Measurements from ENCODE around the gene AGK. TPM values are rescaled to one million over a fixed set of nuclear protein-coding genes. Genes with fewer than 3 reads are reported as not detected.
A peak's percentile ranks its signal among the peaks of the same experiment; 100 is the strongest.
"Not testable (repeated sequence)": the region's sequence is repeated elsewhere in the genome, so short reads cannot be mapped to it uniquely, and the experiment has no call there.

The AGK gene
- total RNA-seq, 2 experiments from 2014 or later, result 41.0 to 41.2 TPM

DNA sequence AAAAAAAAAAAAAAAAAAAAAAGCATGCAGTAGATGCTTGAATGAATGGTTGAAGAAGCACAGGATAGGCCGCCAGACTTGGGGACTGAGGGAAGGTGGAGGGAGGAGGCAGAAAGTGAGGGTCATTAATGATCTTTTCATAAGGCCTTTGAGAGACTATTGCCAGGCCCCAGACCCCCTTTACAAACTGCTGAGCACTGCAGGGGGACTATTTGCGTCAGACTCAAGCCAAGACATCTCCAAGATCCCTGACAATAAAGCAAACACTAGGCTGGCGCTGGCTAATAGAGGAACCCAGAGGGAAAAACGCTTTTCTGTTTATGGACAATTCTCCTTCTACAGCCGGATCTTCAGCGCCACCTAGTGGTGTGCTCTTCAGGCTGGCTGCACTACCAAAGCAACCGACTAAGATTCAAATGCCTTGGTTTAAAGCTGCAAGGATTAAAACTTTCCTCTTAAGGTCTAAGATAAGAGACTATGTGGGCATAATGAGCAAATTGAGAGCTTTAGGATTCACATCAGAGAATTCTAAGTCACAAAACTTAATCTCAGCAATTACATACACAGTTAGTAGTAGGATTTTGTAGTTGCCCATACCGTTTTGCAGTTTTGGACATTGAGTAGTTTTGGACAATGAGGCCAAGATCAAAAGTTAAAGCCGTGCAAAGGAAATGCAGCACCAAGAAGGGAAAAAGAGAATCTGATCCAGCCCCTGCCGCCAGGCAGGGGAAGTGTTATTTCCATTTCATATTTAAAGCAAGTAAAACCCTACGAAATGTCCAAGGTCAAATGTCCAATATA is 17.9 kb upstream of the AGK start:
- ATAC-seq, result peak; percentile 51
- CTCF ChIA-PET, result interaction anchor here (0.6 to 2.6 kb wide), 32 partner anchors 9 to 724 kb away, joined by 3 to 32 read pairs (median 4); partner anchors contain the start of genes AGK, MRPS33 and SSBP1

DNA sequence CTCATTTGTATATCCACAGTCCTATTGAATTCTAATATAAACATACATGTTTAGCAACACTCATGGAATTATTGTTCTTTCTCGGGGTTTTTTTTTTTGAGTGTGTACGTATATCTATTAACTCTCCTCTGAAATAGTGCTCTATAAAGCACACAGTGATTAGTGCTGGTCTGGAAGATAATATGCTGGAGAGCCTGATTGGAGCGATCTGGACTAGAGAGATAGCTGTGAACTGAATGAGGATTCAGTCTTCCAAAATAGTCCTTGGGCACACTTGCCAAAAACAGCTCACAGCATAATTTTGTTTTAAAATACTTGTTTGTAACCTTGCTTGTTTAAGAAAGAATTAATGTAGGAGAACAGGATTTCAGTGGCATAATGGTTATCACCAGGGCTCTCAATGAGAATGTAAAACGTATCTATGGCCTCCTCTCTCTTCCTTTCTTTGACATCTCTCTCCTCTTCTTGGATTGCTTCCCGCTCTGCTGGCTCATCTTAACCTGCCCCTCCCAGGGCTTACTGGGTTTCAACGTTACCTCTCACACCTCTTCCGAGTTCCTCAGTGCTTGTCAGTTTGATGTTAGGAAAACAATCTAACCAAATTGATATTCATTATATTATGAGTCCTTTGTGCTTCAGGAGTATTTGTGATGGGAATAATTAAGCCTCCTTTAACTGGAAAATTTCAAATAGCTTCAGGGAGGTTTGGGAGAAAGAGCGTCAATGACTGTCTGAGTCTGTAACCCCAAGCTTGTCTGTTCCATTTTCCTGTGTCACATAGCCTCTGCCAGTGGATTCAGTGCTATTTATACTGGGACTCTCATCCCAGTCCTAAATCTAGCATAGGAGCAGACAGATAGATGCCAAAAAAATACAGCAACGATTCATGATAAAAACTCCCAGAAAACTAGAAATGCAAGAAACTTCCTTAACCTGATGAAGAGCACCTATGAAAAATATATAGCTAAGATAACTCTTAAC is 16.2 kb upstream of the AGK start:
- Mint-ChIP-seq H3K27ac (no peak overlapping the region), H3K4me1 (ENCODE audit: low read depth) (no peaks in the 10 kb centered on the region), H3K36me3 (ENCODE audit: low read depth) (no peaks in the 10 kb centered on the region), H3K4me3 (no peak overlapping the region), H3K27me3 (ENCODE audit: low read depth) (peaks cover 20% of the 10 kb centered on the region), H3K9me3 (ENCODE audit: insufficient read depth) (no peaks in the 10 kb centered on the region)
- CTCF ChIA-PET, result interaction anchor here (1.0 to 2.0 kb wide), 4 partner anchors 12 to 723 kb away, joined by 3 to 22 read pairs (median 4); no protein-coding TSS in a partner anchor
- ATAC-seq, result no peak
- POLR2A ChIA-PET, result no interaction called here
- no peak for DNase-seq

More for the DNA sequence above, 17.9 kb upstream of the AGK start:
- POLR2A ChIA-PET, result no interaction called here
- Mint-ChIP-seq H3K36me3 (ENCODE audit: low read depth) (no peaks in the 10 kb centered on the region), H3K9me3 (ENCODE audit: insufficient read depth) (no peaks in the 10 kb centered on the region), H3K4me1 (ENCODE audit: low read depth) (no peaks in the 10 kb centered on the region), H3K27me3 (ENCODE audit: low read depth) (peaks cover 20% of the 10 kb centered on the region), H3K27ac (no peak overlapping the region), H3K4me3 (no peak overlapping the region)
- peak; percentile 68 for DNase-seq

DNA sequence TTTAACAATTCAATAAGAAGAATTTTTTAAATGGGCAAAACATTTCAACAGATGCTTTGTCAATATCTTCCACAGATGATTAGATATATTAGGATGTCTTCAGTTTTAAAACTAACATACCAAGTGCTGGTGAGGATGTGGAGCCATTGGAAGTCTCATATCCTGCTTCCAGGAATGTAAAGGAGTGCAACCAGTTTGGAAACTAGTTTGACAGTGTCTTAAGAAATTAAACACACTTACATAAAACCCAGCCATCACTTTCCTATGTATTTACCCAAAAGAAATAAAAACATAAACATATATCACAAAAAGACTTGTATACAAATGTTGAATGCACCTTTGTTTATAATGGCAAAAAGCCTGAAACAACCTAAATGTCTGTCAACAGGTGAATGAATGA is 13.3 kb upstream of the AGK start:
- Mint-ChIP-seq H3K36me3 (ENCODE audit: low read depth) (no peaks in the 10 kb centered on the region), H3K27me3 (ENCODE audit: low read depth) (peaks cover 36% of the 10 kb centered on the region), H3K27ac (no peak overlapping the region), H3K4me3 (no peak overlapping the region), H3K4me1 (ENCODE audit: low read depth) (no peaks in the 10 kb centered on the region), H3K9me3 (ENCODE audit: insufficient read depth) (no peaks in the 10 kb centered on the region)
- DNase-seq, result no peak
- ChIA-PET POLR2A (interaction anchor here (0.7 kb wide), 1 partner anchor 709 kb away, joined by 4 read pairs; no protein-coding TSS in a partner anchor), CTCF (no interaction called here)
- no peak for ATAC-seq

DNA sequence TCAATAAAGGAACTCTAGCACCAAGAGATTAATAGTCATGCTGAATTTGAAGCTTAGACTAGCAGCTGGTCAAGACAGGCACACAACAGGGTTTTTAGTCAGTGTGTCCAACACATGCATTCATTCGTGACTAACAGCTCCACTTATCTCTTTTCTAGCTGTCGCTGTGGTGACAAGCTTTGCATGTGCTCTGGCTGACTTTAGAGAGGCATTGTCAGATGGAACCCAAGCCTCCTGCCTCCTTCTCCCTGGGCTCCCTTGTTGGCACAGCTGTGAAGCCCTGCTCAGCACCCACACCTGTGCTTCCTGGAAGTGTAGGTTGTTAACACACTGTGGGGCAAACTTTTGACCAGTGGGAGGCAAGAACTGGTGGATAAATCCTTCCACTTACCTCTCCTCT is 9.8 kb upstream of the AGK start:
- Mint-ChIP-seq H3K27ac (no peak overlapping the region), H3K36me3 (ENCODE audit: low read depth) (no peaks in the 10 kb centered on the region), H3K27me3 (ENCODE audit: low read depth) (peaks cover 31% of the 10 kb centered on the region), H3K4me3 (no peak overlapping the region), H3K9me3 (ENCODE audit: insufficient read depth) (no peaks in the 10 kb centered on the region), H3K4me1 (ENCODE audit: low read depth) (no peaks in the 10 kb centered on the region)
- no peak for DNase-seq
- ChIA-PET CTCF (interaction anchor here (0.8 to 3.8 kb wide), 3 partner anchors 8 to 244 kb away, joined by 3 to 32 read pairs (median 5); partner anchors contain the start of gene AGK), POLR2A (interaction anchor here (0.5 kb wide), 1 partner anchor 23 kb away, joined by 3 read pairs; no protein-coding TSS in a partner anchor)
- ATAC-seq, result no peak

DNA sequence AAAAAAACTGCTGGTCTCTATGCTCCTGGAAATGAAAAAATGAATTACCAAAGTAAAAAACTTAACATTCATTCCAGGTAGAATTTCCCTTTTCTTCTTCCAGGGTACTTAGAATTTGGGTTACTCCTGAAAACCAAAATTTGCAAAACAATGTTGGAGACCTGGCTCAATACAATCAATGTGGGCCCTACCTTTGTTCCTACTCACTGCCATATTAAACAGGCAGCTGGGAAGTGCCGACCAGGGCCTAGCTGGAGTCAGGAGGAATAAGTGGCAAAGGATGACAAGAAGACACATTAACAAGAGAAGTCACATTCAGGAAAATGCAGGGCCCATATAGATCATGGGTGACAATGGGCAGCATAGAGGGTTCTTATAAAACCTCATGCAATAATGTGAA is 6.4 kb upstream of the AGK start:
- H3K9me3 Mint-ChIP-seq (ENCODE audit: insufficient read depth), result no peaks in the 10 kb centered on the region
- peaks cover 16% of the 10 kb centered on the region for H3K27me3 Mint-ChIP-seq (ENCODE audit: low read depth)
- CTCF ChIA-PET, result no interaction called here
- H3K4me1 Mint-ChIP-seq (ENCODE audit: low read depth), result no peaks in the 10 kb centered on the region
- H3K36me3 Mint-ChIP-seq (ENCODE audit: low read depth), result no peaks in the 10 kb centered on the region
- POLR2A ChIA-PET, result no interaction called here
- H3K4me3 Mint-ChIP-seq, result no peak overlapping the region
- ATAC-seq, result no peak
- no peak overlapping the region for H3K27ac Mint-ChIP-seq
- DNase-seq, result no peak

DNA sequence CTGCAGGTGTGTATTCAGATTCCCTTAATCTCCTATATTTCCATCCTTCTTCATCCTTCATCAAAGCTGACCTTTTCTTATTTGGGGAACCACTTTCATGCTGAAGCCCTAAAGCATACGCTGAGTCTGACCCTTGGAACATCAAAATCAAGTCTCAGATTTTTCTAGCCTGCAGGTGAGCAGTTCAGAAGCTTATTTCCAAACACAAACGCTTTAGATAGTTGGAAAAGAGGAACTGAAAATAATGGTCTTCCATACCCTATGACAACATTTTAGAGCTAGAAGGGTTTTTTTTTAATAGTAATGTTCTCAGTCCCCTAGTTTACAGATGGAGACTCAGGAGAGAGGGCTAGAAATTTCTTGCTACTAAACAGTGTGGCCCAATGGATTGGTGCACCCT is 1.6 kb upstream of the AGK start:
- H3K9me3 Mint-ChIP-seq (ENCODE audit: insufficient read depth), result no peaks in the 10 kb centered on the region
- peaks cover 20% of the 10 kb centered on the region for H3K36me3 Mint-ChIP-seq (ENCODE audit: low read depth)
- no peak overlapping the region for H3K4me3 Mint-ChIP-seq
- H3K4me1 Mint-ChIP-seq (ENCODE audit: low read depth), result peaks cover 24% of the 10 kb centered on the region
- CTCF ChIA-PET, result interaction anchor here (0.7 to 3.0 kb wide), 6 partner anchors 9 to 535 kb away, joined by 3 to 11 read pairs (median 6); partner anchors contain the start of genes MRPS33 and SSBP1
- no peak overlapping the region for H3K27ac Mint-ChIP-seq
- no peaks in the 10 kb centered on the region for H3K27me3 Mint-ChIP-seq (ENCODE audit: low read depth)
- DNase-seq (no peak), ATAC-seq (no peak)
- POLR2A ChIA-PET, result interaction anchor here (1.7 kb wide), 1 partner anchor 9 kb away, joined by 5 read pairs; no protein-coding TSS in a partner anchor

DNA sequence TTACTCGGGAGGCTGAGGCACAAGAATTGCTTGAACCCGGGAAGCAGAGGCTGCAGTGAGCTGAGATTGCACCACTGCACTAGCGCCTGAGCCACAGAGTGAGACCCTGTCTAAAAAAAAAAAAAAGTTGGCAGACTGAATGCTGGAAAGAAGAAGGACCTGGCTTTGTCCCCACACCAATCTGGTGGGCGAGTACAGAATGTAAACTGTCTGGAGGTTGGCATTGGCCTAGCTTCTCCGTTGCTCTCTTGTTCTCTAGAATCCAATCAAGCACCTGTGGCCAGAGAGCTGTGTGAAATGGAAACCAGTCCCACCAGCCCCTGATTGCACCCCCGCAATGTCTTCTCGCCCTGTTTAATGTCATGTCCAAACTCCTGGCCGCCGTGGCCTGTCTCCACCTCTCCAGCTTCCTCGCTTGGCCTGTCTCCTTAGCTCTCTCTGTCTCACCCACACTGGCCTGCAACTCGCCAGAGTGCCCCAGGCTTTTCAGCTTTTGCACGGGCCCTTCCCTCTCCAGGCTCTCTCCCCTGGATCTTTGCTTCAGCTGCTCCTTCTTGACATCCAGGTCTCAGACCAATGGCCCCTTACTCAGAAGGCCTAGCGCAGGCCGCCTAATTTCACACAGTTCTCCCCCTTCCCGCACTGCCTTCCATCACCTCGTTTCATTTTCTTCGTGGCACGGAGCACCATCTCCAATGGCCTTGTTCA is 670 bp upstream of the AGK start:
- H3K4me3 Mint-ChIP-seq, result peak overlapping the region; percentile 91
- no peaks in the 10 kb centered on the region for H3K27me3 Mint-ChIP-seq (ENCODE audit: low read depth)
- H3K36me3 Mint-ChIP-seq (ENCODE audit: low read depth), result peaks cover 28% of the 10 kb centered on the region
- POLR2A ChIA-PET, result interaction anchor here (0.8 to 2.3 kb wide), 5 partner anchors 8 to 583 kb away, joined by 3 to 9 read pairs (median 5); partner anchors contain the start of gene SSBP1
- H3K4me1 Mint-ChIP-seq (ENCODE audit: low read depth), result peaks cover 29% of the 10 kb centered on the region
- DNase-seq, result no peak
- peak overlapping the region; percentile 90 for H3K27ac Mint-ChIP-seq
- peak; percentile 8 for ATAC-seq
- CTCF ChIA-PET, result interaction anchor here (1.0 to 3.0 kb wide), 7 partner anchors 8 to 536 kb away, joined by 3 to 11 read pairs (median 5); partner anchors contain the start of genes MRPS33 and SSBP1
- no peaks in the 10 kb centered on the region for H3K9me3 Mint-ChIP-seq (ENCODE audit: insufficient read depth)

DNA sequence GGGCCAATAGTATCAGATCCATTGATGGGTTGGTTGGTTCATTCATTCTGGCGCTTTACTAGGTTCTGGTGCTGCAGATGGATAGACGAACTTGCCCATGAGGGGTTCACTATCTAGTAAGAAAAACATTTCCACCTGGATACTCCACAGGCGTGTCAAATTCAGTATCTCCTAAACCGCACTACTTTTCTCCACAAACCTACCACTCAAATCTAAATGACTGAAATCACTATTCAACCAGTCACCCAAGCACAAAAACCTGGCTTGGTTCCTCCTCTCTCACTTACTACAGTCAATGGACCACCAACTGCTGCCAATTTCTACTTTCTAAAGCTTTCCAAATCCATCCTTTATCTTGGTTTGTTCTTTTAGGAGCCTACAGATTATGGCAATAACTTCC is 572 bp downstream of the AGK start:
- ChIA-PET POLR2A (interaction anchor here (0.6 to 2.3 kb wide), 6 partner anchors 11 to 186 kb away, joined by 3 to 9 read pairs (median 3); partner anchors contain the start of gene SSBP1), CTCF (interaction anchor here (0.9 to 3.0 kb wide), 6 partner anchors 11 to 186 kb away, joined by 3 to 11 read pairs (median 4); partner anchors contain the start of gene SSBP1)
- Mint-ChIP-seq H3K36me3 (ENCODE audit: low read depth) (peaks cover 38% of the 10 kb centered on the region), H3K4me1 (ENCODE audit: low read depth) (peaks cover 29% of the 10 kb centered on the region), H3K9me3 (ENCODE audit: insufficient read depth) (no peaks in the 10 kb centered on the region), H3K4me3 (peak overlapping the region; percentile 91), H3K27ac (peak overlapping the region; percentile 90), H3K27me3 (ENCODE audit: low read depth) (no peaks in the 10 kb centered on the region)
- no peak for DNase-seq
- peak; percentile 25 for ATAC-seq

DNA sequence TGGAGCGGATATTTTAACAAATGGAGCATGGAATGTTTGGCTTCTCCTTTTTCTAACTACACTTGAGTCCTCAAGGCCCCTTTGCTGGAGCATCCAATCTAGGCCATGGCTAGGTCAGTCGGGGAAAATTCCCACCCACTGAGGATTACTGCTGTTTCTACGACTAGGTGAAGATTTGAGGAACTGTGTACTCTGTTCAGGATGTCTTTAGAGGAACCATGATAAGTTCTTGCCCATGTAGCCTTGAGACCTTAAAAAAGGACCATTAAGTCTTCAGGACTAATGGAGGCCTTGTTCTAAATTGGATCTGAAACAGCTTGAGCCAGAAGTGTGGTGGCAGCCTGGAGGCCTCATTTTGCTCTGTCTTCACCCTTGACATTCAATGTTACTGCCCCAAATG is 6.2 kb downstream of the AGK start:
- ChIA-PET CTCF (interaction anchor here (1.0 to 1.2 kb wide), 2 partner anchors 24 to 93 kb away, joined by 3 to 5 read pairs; no protein-coding TSS in a partner anchor), POLR2A (interaction anchor here (1.0 kb wide), 1 partner anchor 542 kb away, joined by 3 read pairs; the partner anchor contains the start of gene MRPS33)
- no peak for DNase-seq
- H3K27me3 Mint-ChIP-seq (ENCODE audit: low read depth), result no peaks in the 10 kb centered on the region
- peaks cover 55% of the 10 kb centered on the region for H3K4me1 Mint-ChIP-seq (ENCODE audit: low read depth)
- no peak overlapping the region for H3K4me3 Mint-ChIP-seq
- peaks cover 25% of the 10 kb centered on the region for H3K9me3 Mint-ChIP-seq (ENCODE audit: insufficient read depth)
- ATAC-seq, result no peak
- H3K27ac Mint-ChIP-seq, result peak overlapping the region; percentile 82
- H3K36me3 Mint-ChIP-seq (ENCODE audit: low read depth), result peaks cover 84% of the 10 kb centered on the region

DNA sequence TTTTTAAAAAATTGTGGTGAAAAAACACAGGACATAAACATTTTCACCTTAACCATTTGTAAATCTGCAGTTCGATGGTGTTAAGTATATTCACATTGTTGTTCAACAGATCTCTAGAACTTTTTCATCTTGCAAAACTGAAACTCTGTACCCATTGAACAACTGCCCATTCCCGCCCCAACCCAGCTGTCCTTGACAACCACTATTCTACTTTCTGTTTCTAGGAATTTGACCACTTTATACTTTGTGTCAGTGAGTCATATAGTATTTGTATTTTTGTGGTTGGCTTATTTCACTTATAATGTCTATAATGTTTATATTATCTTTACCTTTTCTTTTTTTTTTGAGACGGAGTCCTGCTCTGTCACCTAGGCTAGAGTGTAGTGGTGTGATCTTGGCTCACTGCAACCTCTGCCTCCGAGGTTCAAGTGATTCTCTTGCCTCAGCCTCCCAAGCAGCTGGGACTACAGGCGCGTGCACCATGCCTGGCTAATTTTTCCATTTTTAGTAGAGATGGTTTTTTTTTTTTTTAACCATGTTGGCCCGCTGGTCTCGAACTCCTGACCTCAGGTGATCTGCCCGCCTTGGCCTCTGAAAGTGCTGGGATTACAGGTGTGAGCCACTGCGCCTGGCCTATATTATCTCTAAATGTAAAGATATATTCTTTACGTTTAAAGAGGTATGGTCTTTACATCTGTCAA is 6.8 kb downstream of the AGK start:
- H3K27ac Mint-ChIP-seq, result peak overlapping the region; percentile 82
- ChIA-PET POLR2A (interaction anchor here (1.0 to 1.8 kb wide), 4 partner anchors 8 to 1251 kb away, joined by 3 to 5 read pairs (median 4); partner anchors contain the start of gene MRPS33), CTCF (interaction anchor here (1.0 kb wide), 2 partner anchors 92 to 96 kb away, joined by 4 to 5 read pairs; no protein-coding TSS in a partner anchor)
- peaks cover 25% of the 10 kb centered on the region for H3K9me3 Mint-ChIP-seq (ENCODE audit: insufficient read depth)
- H3K4me3 Mint-ChIP-seq, result peak overlapping the region; percentile 51
- DNase-seq, result peak; percentile 39
- H3K27me3 Mint-ChIP-seq (ENCODE audit: low read depth), result not testable (repeated sequence)
- peaks cover 49% of the 10 kb centered on the region for H3K4me1 Mint-ChIP-seq (ENCODE audit: low read depth)
- ATAC-seq, result peak; percentile 41
- H3K36me3 Mint-ChIP-seq (ENCODE audit: low read depth), result peaks cover 84% of the 10 kb centered on the region
